ENCODE results near the gene MTMR10.

The MTMR10 gene, protein sequence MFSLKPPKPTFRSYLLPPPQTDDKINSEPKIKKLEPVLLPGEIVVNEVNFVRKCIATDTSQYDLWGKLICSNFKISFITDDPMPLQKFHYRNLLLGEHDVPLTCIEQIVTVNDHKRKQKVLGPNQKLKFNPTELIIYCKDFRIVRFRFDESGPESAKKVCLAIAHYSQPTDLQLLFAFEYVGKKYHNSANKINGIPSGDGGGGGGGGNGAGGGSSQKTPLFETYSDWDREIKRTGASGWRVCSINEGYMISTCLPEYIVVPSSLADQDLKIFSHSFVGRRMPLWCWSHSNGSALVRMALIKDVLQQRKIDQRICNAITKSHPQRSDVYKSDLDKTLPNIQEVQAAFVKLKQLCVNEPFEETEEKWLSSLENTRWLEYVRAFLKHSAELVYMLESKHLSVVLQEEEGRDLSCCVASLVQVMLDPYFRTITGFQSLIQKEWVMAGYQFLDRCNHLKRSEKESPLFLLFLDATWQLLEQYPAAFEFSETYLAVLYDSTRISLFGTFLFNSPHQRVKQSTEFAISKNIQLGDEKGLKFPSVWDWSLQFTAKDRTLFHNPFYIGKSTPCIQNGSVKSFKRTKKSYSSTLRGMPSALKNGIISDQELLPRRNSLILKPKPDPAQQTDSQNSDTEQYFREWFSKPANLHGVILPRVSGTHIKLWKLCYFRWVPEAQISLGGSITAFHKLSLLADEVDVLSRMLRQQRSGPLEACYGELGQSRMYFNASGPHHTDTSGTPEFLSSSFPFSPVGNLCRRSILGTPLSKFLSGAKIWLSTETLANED

DNA sequence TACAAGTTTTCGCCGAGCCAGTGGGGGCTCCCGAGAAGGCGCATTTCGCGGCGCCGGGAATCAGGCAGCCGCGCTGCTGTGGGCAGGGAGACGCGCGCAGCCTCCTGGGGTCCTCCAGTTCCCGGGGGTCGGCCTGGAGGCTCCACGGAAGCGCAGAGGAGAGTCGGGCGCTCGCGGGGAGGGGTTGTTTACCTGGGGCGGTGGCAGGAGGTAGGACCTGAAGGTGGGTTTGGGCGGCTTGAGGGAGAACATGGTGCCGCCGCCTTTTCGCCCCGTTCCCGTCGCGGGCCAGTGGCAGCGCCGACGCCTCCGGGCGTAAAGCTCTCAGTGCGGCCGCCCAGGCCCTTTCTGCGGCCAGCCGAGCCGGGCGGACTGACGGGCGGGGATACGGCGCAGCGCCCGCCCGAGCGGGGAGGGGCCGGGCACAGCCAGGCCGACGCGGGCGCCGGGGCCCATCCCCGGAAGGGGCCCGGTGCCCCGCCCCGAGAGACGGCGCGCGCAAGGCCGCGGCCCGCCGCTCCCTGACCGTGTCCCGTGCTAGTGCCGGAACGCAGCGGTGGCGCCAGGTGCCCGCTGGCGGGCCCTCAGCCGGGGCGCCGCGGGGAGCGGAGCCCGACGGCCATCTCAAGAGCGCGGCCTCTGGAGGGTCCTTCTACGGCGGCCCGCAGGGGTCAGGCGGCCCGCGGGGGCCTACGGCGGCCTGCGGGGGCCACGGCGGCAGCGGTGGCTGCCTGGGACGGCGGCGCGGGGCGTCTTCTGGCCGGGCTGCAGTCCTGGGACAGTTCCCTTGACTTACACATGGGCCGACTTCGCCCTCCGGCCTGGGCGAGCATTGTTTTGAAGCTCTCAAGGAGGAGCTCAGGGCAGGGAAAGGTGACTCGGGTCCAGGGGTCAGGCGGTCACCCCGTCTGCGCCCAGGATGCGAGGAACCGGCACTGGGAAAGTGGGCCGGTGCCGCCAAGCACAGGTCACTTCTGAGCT, at the start of gene MTMR10:
Gene MTMR10, minus strand, starts transcription at position 374 of the 981 bp plus-strand sequence. Its CDS starts 122 bp downstream, at position 252.
- CTCF ChIA-PET = interaction anchor here (0.7 to 3.0 kb wide), 7 partner anchors 10 to 497 kb away, joined by 3 to 20 read pairs (median 3); no protein-coding TSS in a partner anchor
- TF ChIP-seq, protein P1, sequence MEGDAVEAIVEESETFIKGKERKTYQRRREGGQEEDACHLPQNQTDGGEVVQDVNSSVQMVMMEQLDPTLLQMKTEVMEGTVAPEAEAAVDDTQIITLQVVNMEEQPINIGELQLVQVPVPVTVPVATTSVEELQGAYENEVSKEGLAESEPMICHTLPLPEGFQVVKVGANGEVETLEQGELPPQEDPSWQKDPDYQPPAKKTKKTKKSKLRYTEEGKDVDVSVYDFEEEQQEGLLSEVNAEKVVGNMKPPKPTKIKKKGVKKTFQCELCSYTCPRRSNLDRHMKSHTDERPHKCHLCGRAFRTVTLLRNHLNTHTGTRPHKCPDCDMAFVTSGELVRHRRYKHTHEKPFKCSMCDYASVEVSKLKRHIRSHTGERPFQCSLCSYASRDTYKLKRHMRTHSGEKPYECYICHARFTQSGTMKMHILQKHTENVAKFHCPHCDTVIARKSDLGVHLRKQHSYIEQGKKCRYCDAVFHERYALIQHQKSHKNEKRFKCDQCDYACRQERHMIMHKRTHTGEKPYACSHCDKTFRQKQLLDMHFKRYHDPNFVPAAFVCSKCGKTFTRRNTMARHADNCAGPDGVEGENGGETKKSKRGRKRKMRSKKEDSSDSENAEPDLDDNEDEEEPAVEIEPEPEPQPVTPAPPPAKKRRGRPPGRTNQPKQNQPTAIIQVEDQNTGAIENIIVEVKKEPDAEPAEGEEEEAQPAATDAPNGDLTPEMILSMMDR (IDR thresholded peaks at IDR 0.05; ENCODE audit: insufficient read depth, low read length, missing control alignments) = no peak
- peak; percentile 12 for DNase-seq (ENCODE audit: low read depth, low spot score)
- POLR2A ChIA-PET = interaction anchor here (0.6 to 1.4 kb wide), 7 partner anchors 8 to 138 kb away, joined by 3 to 10 read pairs (median 4); partner anchors contain the start of gene TRPM1
- H3K4me3 ChIP-seq (ENCODE audit: low read depth, low read length) = peak within 1 kb of the TSS; percentile 88

DNA sequence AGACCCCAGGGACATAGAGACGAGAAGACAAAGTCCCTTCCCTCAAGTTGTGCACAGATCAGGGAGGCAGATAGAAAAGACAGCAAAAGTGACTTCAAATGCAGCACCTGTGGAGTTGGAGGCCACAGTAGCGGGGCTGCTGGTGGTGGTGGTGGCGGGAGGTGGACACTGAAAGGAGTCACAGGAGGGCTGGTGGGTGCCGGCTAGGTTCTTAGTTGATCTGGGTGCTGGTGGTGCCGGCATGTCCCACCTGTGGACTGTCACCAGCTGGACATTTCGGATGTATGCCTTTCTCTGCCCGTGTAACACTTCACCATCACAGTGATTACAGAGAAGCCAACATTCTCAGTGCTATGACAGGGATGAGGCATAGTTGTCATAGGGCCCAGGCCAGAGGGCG, 49.2 kb upstream of the MTMR10 start:
- H3K4me3 ChIP-seq (ENCODE audit: low read depth, low read length) = no peak overlapping the region
- TF ChIP-seq, protein P1 (IDR thresholded peaks at IDR 0.05; ENCODE audit: insufficient read depth, low read length, missing control alignments) = no peak
- no peak for DNase-seq (ENCODE audit: low read depth, low spot score)
- ChIA-PET CTCF (no interaction called here), POLR2A (no interaction called here)

DNA sequence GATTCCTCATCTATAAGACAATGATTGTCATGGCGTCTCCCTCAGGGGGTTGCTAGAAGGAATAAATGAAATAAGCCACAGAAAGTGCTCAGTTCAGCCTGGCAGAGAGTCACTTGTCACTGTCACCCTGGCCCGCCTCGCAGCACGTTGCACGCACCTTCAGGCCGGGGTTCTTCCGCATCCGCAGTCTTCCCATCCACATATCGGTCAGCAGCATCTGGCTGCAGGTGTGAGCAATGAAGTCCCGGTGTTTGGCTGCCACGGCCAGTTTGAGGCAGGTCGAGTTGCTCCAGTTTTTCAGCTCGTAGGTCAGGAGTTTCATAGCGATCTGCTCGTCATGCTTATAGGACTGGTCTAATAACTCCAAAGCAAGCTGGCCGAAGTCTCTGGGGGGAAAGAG, 48.5 kb upstream of the MTMR10 start:
- TF ChIP-seq, protein P1 (IDR thresholded peaks at IDR 0.05; ENCODE audit: insufficient read depth, low read length, missing control alignments) = no peak
- DNase-seq (ENCODE audit: low read depth, low spot score) = no peak
- CTCF ChIA-PET = interaction anchor here (1.3 kb wide), 1 partner anchor 12 kb away, joined by 4 read pairs; no protein-coding TSS in a partner anchor
- no peak overlapping the region for H3K4me3 ChIP-seq (ENCODE audit: low read depth, low read length)
- POLR2A ChIA-PET = no interaction called here

DNA sequence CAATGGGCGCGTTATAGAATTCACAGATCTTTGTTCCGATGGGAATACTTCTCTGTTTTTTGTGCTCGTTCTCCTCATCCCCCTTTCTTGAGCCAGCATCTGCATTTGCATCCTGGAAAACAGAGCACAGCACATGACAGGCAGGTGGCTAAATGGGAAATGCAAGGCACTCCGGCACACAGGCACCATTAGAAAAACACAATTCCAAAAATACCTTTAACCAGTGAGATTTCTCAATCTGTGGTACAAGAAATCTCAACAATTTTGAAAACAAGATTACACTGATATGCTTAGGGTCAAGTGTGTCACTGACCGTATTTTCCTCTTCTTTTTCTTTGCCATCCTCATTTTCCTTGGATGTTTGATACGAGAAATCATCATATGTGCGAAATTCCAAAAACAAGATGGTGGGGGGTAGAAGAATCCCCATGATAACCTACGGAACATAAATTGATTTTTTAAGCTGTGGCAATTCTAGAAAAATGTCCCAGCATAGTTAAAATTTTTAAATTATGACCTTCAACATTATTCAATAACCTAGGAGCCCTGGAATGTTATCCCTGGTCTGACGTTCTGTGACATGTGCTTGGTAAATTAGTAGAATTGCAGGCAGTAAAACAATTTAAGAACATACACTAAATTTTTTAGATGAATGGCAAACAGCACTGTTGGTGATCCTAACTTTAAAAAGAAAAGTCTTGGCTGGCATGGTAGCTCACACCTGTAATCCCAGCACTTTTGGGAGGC, 46.5 kb upstream of the MTMR10 start:
- no peak for DNase-seq (ENCODE audit: low read depth, low spot score)
- ChIA-PET POLR2A (no interaction called here), CTCF (no interaction called here)
- TF ChIP-seq, protein P1 (IDR thresholded peaks at IDR 0.05; ENCODE audit: insufficient read depth, low read length, missing control alignments) = no peak
- no peak overlapping the region for H3K4me3 ChIP-seq (ENCODE audit: low read depth, low read length)

DNA sequence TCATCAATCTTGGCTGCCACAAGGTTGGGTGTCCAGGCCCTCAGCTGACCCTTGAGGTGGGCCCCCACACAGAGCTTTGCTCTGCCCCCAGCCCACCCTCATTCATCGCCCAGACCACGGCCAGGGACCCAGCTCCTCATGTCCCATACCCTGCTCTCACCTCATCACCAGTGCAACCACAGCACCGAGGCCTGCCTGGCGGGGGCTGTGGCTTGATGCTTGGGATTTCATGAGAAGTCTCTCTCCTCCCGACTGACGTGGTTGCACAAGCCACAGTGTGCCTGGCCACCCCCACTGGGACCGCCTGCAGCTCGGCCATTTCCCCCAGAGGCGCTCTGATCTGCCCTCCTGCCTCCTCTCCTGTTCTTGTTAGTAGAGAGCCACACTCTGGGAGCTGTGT, 45.4 kb upstream of the MTMR10 start:
- DNase-seq (ENCODE audit: low read depth, low spot score) = no peak
- ChIA-PET CTCF (no interaction called here), POLR2A (no interaction called here)
- H3K4me3 ChIP-seq (ENCODE audit: low read depth, low read length) = no peak overlapping the region
- TF ChIP-seq, protein P1 (IDR thresholded peaks at IDR 0.05; ENCODE audit: insufficient read depth, low read length, missing control alignments) = no peak

Data from AG04449 (cell line).